GM20000 (cell line): ENCODE data around the gene STXBP4.

Experiments used
- DNase-seq: peaks from one replicate; pipeline ENCODE4 v3.0.0; 2012; ENCODE audit warnings: low spot score
- CTCF ChIP-seq: IDR thresholded peaks from 2 replicates; pipeline ENCODE4 v1.5.1; 2012; ENCODE audit warnings: mild to moderate bottlenecking, control low read depth; ENCODE audit errors: extremely low read depth, missing control alignments

STXBP4 gene

GRCh38 chr17:55166506-55166905, 197.9 kb downstream of the STXBP4 start:
- no peak for DNase-seq
- no peak for TF ChIP-seq CTCF

GRCh38 chr17:55167024-55167725, 198.6 kb downstream of the STXBP4 start:
- DNase-seq: no peak
- TF ChIP-seq CTCF: no peak

- TF ChIP-seq CTCF: no peak
- peak; percentile 51 for DNase-seq
Observed at GRCh38 chr17:55168958-55169687, 200.6 kb downstream of the STXBP4 start.

- TF ChIP-seq CTCF: no peak
Observed at GRCh38 chr17:55171634-55172328, 203.2 kb downstream of the STXBP4 start.

GRCh38 chr17:55172612-55173011, 204.0 kb downstream of the STXBP4 start:
- DNase-seq: peak; percentile 7
- TF ChIP-seq CTCF: no peak

More at GRCh38 chr17:55171634-55172328, 203.2 kb downstream of the STXBP4 start:
- peak; percentile 13 for DNase-seq

- no peak for TF ChIP-seq CTCF
- DNase-seq: no peak
Observed at GRCh38 chr17:55174133-55174532, 205.6 kb downstream of the STXBP4 start.
